ENCODE results near the gene TOMM22. TPM values are rescaled to one million over a fixed set of nuclear protein-coding genes. Genes with fewer than 3 reads are reported as not detected.

Gene TOMM22
- total RNA-seq, 6 experiments from 2014 or later = 23.2 to 36.8 (median 32.4) TPM

GRCh38 chr22:38716826-38717225 is 35.1 kb downstream of the TOMM22 start:
- Histone ChIP-seq H3K27me3 (no peaks in the 10 kb centered on the region), H3K4me3 (no peak overlapping the region), H3K27ac (no peak overlapping the region), H3K9me3 (no peaks in the 10 kb centered on the region), H3K36me3 (peaks cover 0 to 34% (median 4%) of the 10 kb centered on the region in 4 donors), H3K4me1 (no peaks in the 10 kb centered on the region)
- DNase-seq (no peak), ATAC-seq (no peak)
- TF ChIP-seq CTCF (IDR thresholded peaks at IDR 0.05) = no peak
- TF ChIP-seq POLR2A (IDR thresholded peaks at IDR 0.05) = no peak
- intact Hi-C loops (cut with DNase I) = no loop called here
- 65% methylated on average over 3 of the region's 9 CpGs for WGBS (ENCODE audit: insufficient coverage, low coverage, low lambda C conversion rate, missing lambda C conversion rate)

GRCh38 chr22:38717244-38717643 is 35.5 kb downstream of the TOMM22 start:
- H3K9me3 ChIP-seq = no peaks in the 10 kb centered on the region
- H3K4me3 ChIP-seq = no peak overlapping the region
- no peaks in the 10 kb centered on the region for H3K4me1 ChIP-seq
- H3K27ac ChIP-seq = no peak overlapping the region
- peaks cover 0 to 36% (median 4%) of the 10 kb centered on the region in 4 donors for H3K36me3 ChIP-seq
- TF ChIP-seq POLR2A (IDR thresholded peaks at IDR 0.05) (no peak), CTCF (IDR thresholded peaks at IDR 0.05) (no peak)
- ATAC-seq (no peak), DNase-seq (no peak)
- WGBS (ENCODE audit: insufficient coverage, low coverage, low lambda C conversion rate, missing lambda C conversion rate) = 100% methylated on average over 3 of the region's 6 CpGs
- H3K27me3 ChIP-seq = no peaks in the 10 kb centered on the region
- intact Hi-C loops (cut with DNase I) = no loop called here

GRCh38 chr22:38718414-38718813 is 36.7 kb downstream of the TOMM22 start:
- no peaks in the 10 kb centered on the region for H3K27me3 ChIP-seq
- H3K27ac ChIP-seq = no peak overlapping the region
- H3K36me3 ChIP-seq = peaks cover 1 to 48% (median 11%) of the 10 kb centered on the region in 4 donors

GRCh38 chr22:38719196-38719595 is 37.4 kb downstream of the TOMM22 start:
- ATAC-seq (no peak), DNase-seq (no peak)
- Histone ChIP-seq H3K9me3 (no peaks in the 10 kb centered on the region), H3K36me3 (peaks cover 5 to 55% (median 14%) of the 10 kb centered on the region in 4 donors), H3K27me3 (no peaks in the 10 kb centered on the region), H3K4me1 (no peaks in the 10 kb centered on the region), H3K27ac (no peak overlapping the region), H3K4me3 (no peak overlapping the region)
- intact Hi-C loops (cut with DNase I) = no loop called here
- WGBS (ENCODE audit: insufficient coverage, low coverage, low lambda C conversion rate, missing lambda C conversion rate) = 80% methylated on average over 5 of the region's 6 CpGs
- TF ChIP-seq POLR2A (IDR thresholded peaks at IDR 0.05) (no peak), CTCF (IDR thresholded peaks at IDR 0.05) (no peak)

More at GRCh38 chr22:38718414-38718813, 36.7 kb downstream of the TOMM22 start:
- DNase-seq = no peak
- no peak overlapping the region for H3K4me3 ChIP-seq
- intact Hi-C loops (cut with DNase I) = no loop called here
- TF ChIP-seq POLR2A (IDR thresholded peaks at IDR 0.05) = no peak
- peak; percentile 18 to 45 (median 31) for TF ChIP-seq CTCF (IDR thresholded peaks at IDR 0.05)
- WGBS (ENCODE audit: insufficient coverage, low coverage, low lambda C conversion rate, missing lambda C conversion rate) = 55% methylated on average over 4 of the region's 6 CpGs
- no peaks in the 10 kb centered on the region for H3K4me1 ChIP-seq
- H3K9me3 ChIP-seq = no peaks in the 10 kb centered on the region
- peak; percentile 40 to 90 (median 60) for ATAC-seq

- WGBS (ENCODE audit: insufficient coverage, low coverage, low lambda C conversion rate, missing lambda C conversion rate) = 90% methylated on average over 3 of the region's 3 CpGs
- intact Hi-C loops (cut with DNase I) = no loop called here
Observed at GRCh38 chr22:38720350-38720749, 38.6 kb downstream of the TOMM22 start.

More at GRCh38 chr22:38720350-38720749, 38.6 kb downstream of the TOMM22 start:
- no peaks in the 10 kb centered on the region for H3K9me3 ChIP-seq
- H3K36me3 ChIP-seq = peaks cover 5 to 65% (median 16%) of the 10 kb centered on the region in 4 donors
- H3K4me3 ChIP-seq = no peak overlapping the region
- no peak for ATAC-seq
- no peak overlapping the region for H3K27ac ChIP-seq
- no peak for DNase-seq
- H3K27me3 ChIP-seq = no peaks in the 10 kb centered on the region
- TF ChIP-seq CTCF (IDR thresholded peaks at IDR 0.05) (no peak), POLR2A (IDR thresholded peaks at IDR 0.05) (no peak)
- H3K4me1 ChIP-seq = no peaks in the 10 kb centered on the region
